SU-DHL-6 (cell line): ENCODE data around the gene C6orf47.

ENCODE experiments used
- H2AFZ ChIP-seq: fragments of 200-600 bp; sonication (generic); 2 replicates; pipeline ENCODE4 v1.6.1; 2014; ENCODE audit warnings: low read depth, mild to moderate bottlenecking, moderate library complexity, mixed read lengths, antibody characterized with exemption, low read length; ENCODE audit not compliant: severe bottlenecking
- H3F3A ChIP-seq: fragments of 200-600 bp; shearing (Covaris generic); 2 replicates; pipeline ENCODE4 v1.6.0; 2016; ENCODE audit warnings: antibody characterized with exemption, mild to moderate bottlenecking; ENCODE audit not compliant: insufficient read depth
- H3K27ac ChIP-seq: fragments of 200-600 bp; sonication (generic); 2 replicates; pipeline ENCODE4 v1.5.1; 2016; ENCODE audit warnings: low read depth, mild to moderate bottlenecking, low read length, moderate library complexity, mixed read lengths
- H3K27me3 ChIP-seq: fragments of 200-600 bp; sonication (generic), shearing (Covaris generic); 2 replicates; pipeline ENCODE4 v1.6.0; 2014; ENCODE audit warnings: mild to moderate bottlenecking, low read length
- H3K36me3 ChIP-seq: fragments of 200-600 bp; sonication (generic); 2 replicates; pipeline ENCODE4 v1.6.1; 2014; ENCODE audit warnings: mild to moderate bottlenecking, low read length, mixed read lengths
- H3K4me2 ChIP-seq: fragments of 300-600, 200-600 bp; shearing (Covaris generic), sonication (generic); 2 replicates; pipeline ENCODE4 v1.6.0; 2014; ENCODE audit warnings: low read length, low read depth, mild to moderate bottlenecking; ENCODE audit not compliant: poor library complexity, severe bottlenecking
- H3K4me3 ChIP-seq: fragments of 200-600 bp; sonication (generic); 2 replicates; pipeline ENCODE4 v1.5.1; 2014; ENCODE audit warnings: antibody characterized with exemption, low read length, mild to moderate bottlenecking, mixed read lengths; ENCODE audit not compliant: insufficient read depth, poor library complexity, severe bottlenecking
- H3K79me2 ChIP-seq: fragments of 200-600 bp; sonication (generic); 2 replicates; pipeline ENCODE4 v1.6.1; 2014; ENCODE audit warnings: mild to moderate bottlenecking, low read length, moderate library complexity; ENCODE audit not compliant: insufficient read depth
- H3K9ac ChIP-seq: fragments of 200-600 bp; sonication (generic); 2 replicates; pipeline ENCODE4 v1.7.0; 2014; ENCODE audit warnings: mild to moderate bottlenecking, low read length
- H3K9me2 ChIP-seq: fragments of 200-600 bp; sonication (generic); replicated peaks from 2 replicates; pipeline ENCODE4 v1.6.1; 2014; ENCODE audit warnings: low read length; ENCODE audit not compliant: insufficient read depth
- H3K9me3 ChIP-seq: fragments of 200-600 bp; sonication (generic); 2 replicates; pipeline ENCODE4 v1.6.1; 2014; ENCODE audit warnings: low read length, mixed read lengths; ENCODE audit not compliant: insufficient read depth
- H4K20me1 ChIP-seq: fragments of 200-600 bp; sonication (generic); 2 replicates; pipeline ENCODE4 v1.6.1; 2014; ENCODE audit warnings: low read depth, mild to moderate bottlenecking, antibody characterized with exemption, low read length, moderate library complexity, mixed read lengths
- CTCF ChIP-seq: fragments of 200-600 bp; sonication (generic); IDR thresholded peaks from one replicate; pipeline ENCODE4 v1.5.1; 2017; ENCODE audit warnings: antibody characterized with exemption, mild to moderate bottlenecking, low read length, moderate library complexity; ENCODE audit not compliant: insufficient read depth, poor library complexity, severe bottlenecking
- EZH2phosphoT487 ChIP-seq: fragments of 200-600 bp; sonication (generic), shearing (Covaris generic); conservative IDR thresholded peaks from 2 replicates; pipeline ENCODE4 v1.6.1; 2018; ENCODE audit warnings: mild to moderate bottlenecking, antibody characterized with exemption, low read length, moderate library complexity, mixed read lengths

The C6orf47 gene

GRCh38 chr6:31640612-31641011 lies 20.0 kb downstream of the C6orf47 start:
- Histone ChIP-seq H2AFZ (no peak overlapping the region), H3K36me3 (peaks cover 10% of the 10 kb centered on the region; the same call in 1 of the 2 replicates), H3F3A (peaks cover 36% of the 10 kb centered on the region), H3K9me3 (no peaks in the 10 kb centered on the region), H3K27ac (no peak overlapping the region), H3K27me3 (no peaks in the 10 kb centered on the region), H3K4me3 (no peak overlapping the region), H3K4me2 (no peak overlapping the region), H3K79me2 (no peaks in the 10 kb centered on the region), H3K9ac (no peak overlapping the region), H3K9me2 (no peaks in the 10 kb centered on the region), H4K20me1 (no peaks in the 10 kb centered on the region)
- no peak for TF ChIP-seq EZH2phosphoT487
- TF ChIP-seq CTCF = no peak

- no peak for TF ChIP-seq EZH2phosphoT487
- TF ChIP-seq CTCF = no peak
- H3F3A ChIP-seq = peaks cover 45% of the 10 kb centered on the region
- H2AFZ ChIP-seq = no peak overlapping the region
- H3K36me3 ChIP-seq = peaks cover 16% of the 10 kb centered on the region; the same call in 1 of the 2 replicates
- H3K9ac ChIP-seq = no peak overlapping the region
- no peaks in the 10 kb centered on the region for H3K79me2 ChIP-seq
- no peaks in the 10 kb centered on the region for H3K9me2 ChIP-seq
- H3K27ac ChIP-seq = no peak overlapping the region
- no peak overlapping the region for H3K4me2 ChIP-seq
- no peaks in the 10 kb centered on the region for H3K9me3 ChIP-seq
- no peaks in the 10 kb centered on the region for H4K20me1 ChIP-seq
- H3K27me3 ChIP-seq = no peaks in the 10 kb centered on the region
- no peak overlapping the region for H3K4me3 ChIP-seq
Observed at GRCh38 chr6:31639449-31639861, 21.1 kb downstream of the C6orf47 start.

- Histone ChIP-seq H3K27ac (no peak overlapping the region), H3K27me3 (no peaks in the 10 kb centered on the region), H4K20me1 (no peaks in the 10 kb centered on the region), H3K4me3 (no peak overlapping the region), H3K9me2 (no peaks in the 10 kb centered on the region), H3K4me2 (no peak overlapping the region), H3K9ac (no peak overlapping the region), H2AFZ (no peak overlapping the region), H3F3A (peaks cover 50% of the 10 kb centered on the region), H3K9me3 (no peaks in the 10 kb centered on the region), H3K79me2 (no peaks in the 10 kb centered on the region), H3K36me3 (peaks cover 18% of the 10 kb centered on the region; the same call in 1 of the 2 replicates)
- no peak for TF ChIP-seq EZH2phosphoT487
- no peak for TF ChIP-seq CTCF
Observed at GRCh38 chr6:31639043-31639442, 21.5 kb downstream of the C6orf47 start.
